Ishikawa (cell line): ENCODE data around the gene CIAO3.

Source experiments
- CEBPB ChIP-seq: IDR thresholded peaks from 2 replicates; pipeline ENCODE4 v1.6.1; 2012
- CREB1 ChIP-seq: IDR thresholded peaks from 2 replicates; pipeline ENCODE4 v1.6.1; 2012; ENCODE audit warnings: low read depth
- EGR1 ChIP-seq: IDR thresholded peaks from 2 replicates; pipeline ENCODE4 v1.6.1; 2012
- EP300 ChIP-seq: IDR thresholded peaks from 2 replicates; pipeline ENCODE4 v1.6.1; 2012; ENCODE audit warnings: borderline replicate concordance
- FOXM1 ChIP-seq: IDR thresholded peaks from 2 replicates; pipeline ENCODE4 v1.6.1; 2012; ENCODE audit warnings: low read depth, borderline replicate concordance
- NFIC ChIP-seq: IDR thresholded peaks from 2 replicates; pipeline ENCODE4 v1.6.1; 2012
- RAD21 ChIP-seq: IDR thresholded peaks from 2 replicates; pipeline ENCODE4 v1.6.1; 2012; ENCODE audit warnings: low read depth
- REST ChIP-seq: IDR thresholded peaks from 2 replicates; pipeline ENCODE4 v1.6.1; 2012; ENCODE audit warnings: low read depth, mild to moderate bottlenecking
- TAF1 ChIP-seq: IDR thresholded peaks from 2 replicates; pipeline ENCODE4 v1.6.1; 2012; ENCODE audit warnings: low read depth, mild to moderate bottlenecking
- TCF12 ChIP-seq: IDR thresholded peaks from 2 replicates; pipeline ENCODE4 v1.6.1; 2012; ENCODE audit warnings: low read depth
- TEAD4 ChIP-seq: IDR thresholded peaks from 2 replicates; pipeline ENCODE4 v1.6.1; 2012
- YY1 ChIP-seq: IDR thresholded peaks from 2 replicates; pipeline ENCODE4 v1.6.1; 2012; ENCODE audit warnings: low read depth
- ZBTB7A ChIP-seq: IDR thresholded peaks from 2 replicates; pipeline ENCODE4 v1.6.1; 2012; ENCODE audit warnings: low read depth
- TF ChIP-seq, protein P1 (sequence below): IDR thresholded peaks from 2 replicates; pipeline ENCODE4 v1.6.1; 2012
- TF ChIP-seq, protein P2 (sequence below): IDR thresholded peaks from 2 replicates; pipeline ENCODE4 v1.6.1; 2012

The CIAO3 gene

GRCh38 chr16:741986-742629 lies 1.3 kb upstream of the CIAO3 start:
- TF ChIP-seq, protein P1, sequence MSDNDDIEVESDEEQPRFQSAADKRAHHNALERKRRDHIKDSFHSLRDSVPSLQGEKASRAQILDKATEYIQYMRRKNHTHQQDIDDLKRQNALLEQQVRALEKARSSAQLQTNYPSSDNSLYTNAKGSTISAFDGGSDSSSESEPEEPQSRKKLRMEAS, result no peak
- TF ChIP-seq TAF1, result no peak
- no peak for TF ChIP-seq REST
- TF ChIP-seq CEBPB, result no peak
- no peak for TF ChIP-seq NFIC
- TF ChIP-seq FOXM1, result no peak

- TF ChIP-seq RAD21 (no peak), NFIC (no peak), TCF12 (no peak)
Observed at GRCh38 chr16:740459-740763, 386 bp downstream of the CIAO3 start.

GRCh38 chr16:739560-740458 lies 988 bp downstream of the CIAO3 start:
- TF ChIP-seq TAF1 (no peak), ZBTB7A (no peak), REST (no peak), EP300 (no peak), YY1 (no peak), TCF12 (no peak), CREB1 (no peak), RAD21 (no peak), TEAD4 (no peak), NFIC (no peak)
- TF ChIP-seq, protein P2, sequence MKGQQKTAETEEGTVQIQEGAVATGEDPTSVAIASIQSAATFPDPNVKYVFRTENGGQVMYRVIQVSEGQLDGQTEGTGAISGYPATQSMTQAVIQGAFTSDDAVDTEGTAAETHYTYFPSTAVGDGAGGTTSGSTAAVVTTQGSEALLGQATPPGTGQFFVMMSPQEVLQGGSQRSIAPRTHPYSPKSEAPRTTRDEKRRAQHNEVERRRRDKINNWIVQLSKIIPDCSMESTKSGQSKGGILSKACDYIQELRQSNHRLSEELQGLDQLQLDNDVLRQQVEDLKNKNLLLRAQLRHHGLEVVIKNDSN, result no peak

- TF ChIP-seq FOXM1 (no peak), REST (no peak), YY1 (no peak), CREB1 (no peak), ZBTB7A (no peak), NFIC (no peak), TAF1 (no peak), TCF12 (no peak), EP300 (no peak)
- TF ChIP-seq, protein P2, result no peak
- TF ChIP-seq, protein P1, result no peak
Observed at GRCh38 chr16:736936-737481, 3.8 kb downstream of the CIAO3 start.

GRCh38 chr16:735982-736453 lies 4.8 kb downstream of the CIAO3 start:
- TF ChIP-seq TEAD4 (no peak), CEBPB (no peak), ZBTB7A (no peak), FOXM1 (no peak), EP300 (no peak), TAF1 (no peak), TCF12 (no peak), NFIC (no peak), EGR1 (no peak), REST (no peak), CREB1 (no peak), YY1 (no peak), RAD21 (no peak)
- TF ChIP-seq, protein P1, result no peak
- TF ChIP-seq, protein P2, result no peak
